A549 (cell line): ENCODE data around the gene CANT1.

Experiments
- CEBPB ChIP-seq, 2 experiments: fragments of >200 bp in 1 of 2; sonication (Bioruptor Twin) in 1 of 2; formaldehyde crosslinking in 1 of 2; IDR thresholded peaks; 2 replicates each; pipeline ENCODE4 v1.6.1; 2012 to 2016
- CHD2 ChIP-seq: fragments of 150-350 bp; IDR thresholded peaks from 2 replicates; pipeline ENCODE4 v1.6.1; 2014; ENCODE audit warnings: low read length; ENCODE audit not compliant: partially characterized antibody
- CTCF ChIP-seq: fragments of >200 bp; sonication (Bioruptor Twin); formaldehyde crosslinking; IDR thresholded peaks from 3 replicates; pipeline ENCODE4 v1.5.1; 2016
- EP300 ChIP-seq, 2 experiments: fragments of >200 bp; sonication (Bioruptor Twin); formaldehyde crosslinking; IDR thresholded peaks; 2 replicates in 1 of 2; 3 replicates in 1 of 2; pipeline ENCODE4 v1.6.1; 2016 to 2017
- FOSL2 ChIP-seq, 2 experiments: fragments of 450-650 bp in 1 of 2; fragments of >200 bp in 1 of 2; sonication (Bioruptor Twin) in 1 of 2; formaldehyde crosslinking; IDR thresholded peaks; 2 replicates each; pipeline versions ENCODE4 v1.5.0 to v1.6.1; 2016 to 2020; ENCODE audit warnings: mild to moderate bottlenecking in 1 of 2, moderate library complexity in 1 of 2
- POLR2AphosphoS2 ChIP-seq: conservative IDR thresholded peaks from 2 replicates; pipeline ENCODE4 v1.6.1; 2012; ENCODE audit warnings: low read length, improper control_type of control experiment, inconsistent platforms
- RAD21 ChIP-seq, 2 experiments: fragments of >200 bp in 1 of 2; sonication (Bioruptor Twin) in 1 of 2; formaldehyde crosslinking in 1 of 2; IDR thresholded peaks in 1 of 2; conservative IDR thresholded peaks in 1 of 2; 2 replicates in 1 of 2; 3 replicates in 1 of 2; pipeline ENCODE4 v1.6.1; 2012 to 2018; ENCODE audit warnings: inconsistent platforms in 1 of 2

GRCh38 chr17:79008666-79009387 lies 737 bp downstream of the CANT1 start:
- TF ChIP-seq RAD21 (conservative IDR thresholded peaks at IDR 0.05 in 1 of 2, IDR thresholded peaks at IDR 0.05 in 1 of 2) (no peak), EP300 (IDR thresholded peaks at IDR 0.05) (no peak), CEBPB (IDR thresholded peaks at IDR 0.05) (no peak), FOSL2 (IDR thresholded peaks at IDR 0.05) (no peak), FOSL2 (CRISPR knock-in tag; IDR thresholded peaks at IDR 0.05) (no peak), POLR2AphosphoS2 (no peak), CTCF (no peak), CHD2 (no peak)
